Measurements from ENCODE around the gene ANKRD24. TPM values are rescaled to one million over a fixed set of nuclear protein-coding genes. Genes with fewer than 3 reads are reported as not detected.
"Not testable (repeated sequence)": the region's sequence is repeated elsewhere in the genome, so short reads cannot be mapped to it uniquely, and the experiment has no call there.

Gene ANKRD24
- total RNA-seq, 1 donor from 2014 or later, result not detected

DNA sequence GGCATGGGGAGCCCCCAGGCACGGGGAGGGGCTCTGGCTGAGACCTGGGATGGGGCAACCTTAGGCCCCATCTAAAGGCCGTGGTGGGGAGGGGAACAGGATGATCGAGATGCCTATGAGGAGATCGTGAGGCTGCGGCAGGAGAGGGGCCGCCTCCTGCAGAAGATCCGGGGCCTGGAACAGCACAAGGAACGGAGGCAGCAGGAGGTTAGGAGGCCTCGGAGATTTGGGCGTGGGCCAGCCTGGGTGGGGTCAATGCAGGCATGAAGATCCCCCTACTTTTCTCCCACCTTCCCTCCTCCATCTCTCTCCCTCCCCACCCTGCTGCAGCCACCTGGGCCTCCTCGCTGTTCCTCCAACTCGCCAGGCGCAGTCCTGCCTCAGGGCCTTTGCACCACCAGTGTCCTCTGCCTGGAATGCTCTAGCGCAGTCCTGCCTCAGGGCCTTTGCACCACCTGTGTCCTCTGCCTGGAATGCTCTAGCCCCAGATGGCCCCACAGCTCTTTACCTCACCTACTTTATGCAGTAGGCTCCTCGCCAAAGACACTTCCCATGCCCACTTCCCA is 27.8 kb downstream of the ANKRD24 start:
- no peak overlapping the region for H3K27ac ChIP-seq (ENCODE audit: low read depth, low read length)
- H3K9me3 ChIP-seq (ENCODE audit: control insufficient read depth in 3 of 3, low read length in 3 of 3), result no peaks in the 10 kb centered on the region
- H3K4me3 ChIP-seq (ENCODE audit: low read length in 3 of 3), result no peak overlapping the region
- peaks cover 0 to under 1% (median 0%) of the 10 kb centered on the region in 3 donors for H3K4me1 ChIP-seq (ENCODE audit: control insufficient read depth in 3 of 3, insufficient read depth in 3 of 3, low read length in 3 of 3)
- H3K27me3 ChIP-seq (ENCODE audit: control insufficient read depth in 3 of 3, insufficient read depth in 3 of 3, low read length in 3 of 3), result peaks cover 0 to 6% (median 3%) of the 10 kb centered on the region in 3 donors
- H3K9ac ChIP-seq (ENCODE audit: low read depth in 1 of 3, low read length in 3 of 3), result no peak overlapping the region
- H3K36me3 ChIP-seq (ENCODE audit: control insufficient read depth in 3 of 3, insufficient read depth in 3 of 3, low read length in 3 of 3), result no peaks in the 10 kb centered on the region

DNA sequence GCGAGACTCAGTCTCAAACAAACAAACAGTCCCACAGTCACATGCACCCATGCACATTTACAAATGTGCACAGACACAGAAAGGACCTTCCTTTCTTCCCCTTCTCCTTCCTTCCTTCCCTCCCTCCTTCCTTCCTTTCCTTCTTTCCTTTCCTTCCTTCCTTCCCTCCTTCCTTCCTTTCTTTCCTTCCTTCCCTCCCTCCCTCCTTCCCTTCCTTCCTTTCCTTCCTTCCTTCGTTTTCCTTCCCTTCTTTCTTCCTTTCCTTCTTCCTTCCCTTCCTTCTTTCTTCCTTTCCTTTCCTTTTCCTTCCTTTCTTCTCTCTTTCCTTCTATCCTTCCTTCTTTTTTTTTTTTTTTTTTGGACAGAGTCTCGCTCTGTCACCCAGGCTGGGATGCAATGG is 30.6 kb downstream of the ANKRD24 start:
- H3K9ac ChIP-seq (ENCODE audit: low read depth in 1 of 3, low read length in 3 of 3), result no peak overlapping the region
- peaks cover 0 to 6% (median 3%) of the 10 kb centered on the region in 3 donors for H3K27me3 ChIP-seq (ENCODE audit: control insufficient read depth in 3 of 3, insufficient read depth in 3 of 3, low read length in 3 of 3)
- H3K4me3 ChIP-seq (ENCODE audit: low read length in 3 of 3), result no peak overlapping the region
- H3K36me3 ChIP-seq (ENCODE audit: control insufficient read depth in 3 of 3, insufficient read depth in 3 of 3, low read length in 3 of 3), result no peaks in the 10 kb centered on the region
- H3K4me1 ChIP-seq (ENCODE audit: control insufficient read depth in 3 of 3, insufficient read depth in 3 of 3, low read length in 3 of 3), result no peaks in the 10 kb centered on the region
- H3K9me3 ChIP-seq (ENCODE audit: control insufficient read depth in 3 of 3, low read length in 3 of 3), result no peaks in the 10 kb centered on the region
- no peak overlapping the region for H3K27ac ChIP-seq (ENCODE audit: low read depth, low read length)

DNA sequence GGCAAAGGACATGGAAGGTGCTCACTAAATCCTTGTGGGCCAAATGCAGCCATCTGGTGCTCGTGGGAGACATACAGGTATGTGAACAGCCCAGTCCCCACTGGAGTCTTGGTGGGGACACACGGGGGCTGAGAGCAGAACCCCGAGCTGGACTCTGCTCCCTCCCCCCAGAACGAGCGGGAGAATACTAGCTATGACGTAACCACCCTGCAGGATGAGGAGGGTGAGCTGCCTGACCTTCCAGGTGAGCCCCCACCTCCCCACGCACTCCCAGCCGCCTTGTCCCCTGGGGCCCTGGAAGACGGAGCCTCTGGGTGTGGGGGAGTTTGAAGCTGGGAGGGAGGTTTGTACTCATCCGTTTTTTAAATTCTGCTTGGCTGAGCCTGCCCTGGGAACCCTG is 33.3 kb downstream of the ANKRD24 start:
- Histone ChIP-seq H3K4me3 (ENCODE audit: low read length in 3 of 3) (no peak overlapping the region), H3K9me3 (ENCODE audit: control insufficient read depth in 3 of 3, low read length in 3 of 3) (no peaks in the 10 kb centered on the region), H3K9ac (ENCODE audit: low read depth in 1 of 3, low read length in 3 of 3) (no peak overlapping the region), H3K4me1 (ENCODE audit: control insufficient read depth in 3 of 3, insufficient read depth in 3 of 3, low read length in 3 of 3) (no peaks in the 10 kb centered on the region), H3K36me3 (ENCODE audit: control insufficient read depth in 3 of 3, insufficient read depth in 3 of 3, low read length in 3 of 3) (no peaks in the 10 kb centered on the region), H3K27me3 (ENCODE audit: control insufficient read depth in 3 of 3, insufficient read depth in 3 of 3, low read length in 3 of 3) (peaks cover 0 to 17% (median 4%) of the 10 kb centered on the region in 3 donors), H3K27ac (ENCODE audit: low read depth, low read length) (no peak overlapping the region)

DNA sequence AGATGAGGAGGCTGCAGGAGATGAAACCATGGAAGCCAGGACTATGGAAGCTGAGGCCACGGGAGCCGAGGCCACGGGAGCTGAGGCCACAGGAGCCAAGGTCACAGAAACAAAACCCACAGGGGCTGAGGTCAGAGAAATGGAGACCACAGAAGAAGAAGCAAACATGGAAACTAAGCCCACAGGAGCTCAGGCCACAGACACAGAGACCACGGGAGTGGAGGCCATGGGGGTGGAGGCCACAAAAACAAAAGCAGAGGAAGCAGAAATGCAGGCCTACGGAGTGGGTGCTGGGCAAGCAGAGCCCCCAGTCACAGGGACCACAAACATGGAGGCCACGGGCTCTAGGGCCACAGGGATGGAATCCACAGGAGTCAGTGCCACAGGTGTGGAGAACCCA is 34.4 kb downstream of the ANKRD24 start:
- Histone ChIP-seq H3K27me3 (ENCODE audit: control insufficient read depth in 3 of 3, insufficient read depth in 3 of 3, low read length in 3 of 3) (peaks cover 0 to 27% (median 0%) of the 10 kb centered on the region in 3 donors), H3K27ac (ENCODE audit: low read depth, low read length) (no peak overlapping the region), H3K4me3 (ENCODE audit: low read length in 3 of 3) (no peak overlapping the region), H3K9me3 (ENCODE audit: control insufficient read depth in 3 of 3, low read length in 3 of 3) (no peaks in the 10 kb centered on the region), H3K9ac (ENCODE audit: low read depth in 1 of 3, low read length in 3 of 3) (no peak overlapping the region), H3K36me3 (ENCODE audit: control insufficient read depth in 3 of 3, insufficient read depth in 3 of 3, low read length in 3 of 3) (no peaks in the 10 kb centered on the region), H3K4me1 (ENCODE audit: control insufficient read depth in 3 of 3, insufficient read depth in 3 of 3, low read length in 3 of 3) (no peaks in the 10 kb centered on the region)

DNA sequence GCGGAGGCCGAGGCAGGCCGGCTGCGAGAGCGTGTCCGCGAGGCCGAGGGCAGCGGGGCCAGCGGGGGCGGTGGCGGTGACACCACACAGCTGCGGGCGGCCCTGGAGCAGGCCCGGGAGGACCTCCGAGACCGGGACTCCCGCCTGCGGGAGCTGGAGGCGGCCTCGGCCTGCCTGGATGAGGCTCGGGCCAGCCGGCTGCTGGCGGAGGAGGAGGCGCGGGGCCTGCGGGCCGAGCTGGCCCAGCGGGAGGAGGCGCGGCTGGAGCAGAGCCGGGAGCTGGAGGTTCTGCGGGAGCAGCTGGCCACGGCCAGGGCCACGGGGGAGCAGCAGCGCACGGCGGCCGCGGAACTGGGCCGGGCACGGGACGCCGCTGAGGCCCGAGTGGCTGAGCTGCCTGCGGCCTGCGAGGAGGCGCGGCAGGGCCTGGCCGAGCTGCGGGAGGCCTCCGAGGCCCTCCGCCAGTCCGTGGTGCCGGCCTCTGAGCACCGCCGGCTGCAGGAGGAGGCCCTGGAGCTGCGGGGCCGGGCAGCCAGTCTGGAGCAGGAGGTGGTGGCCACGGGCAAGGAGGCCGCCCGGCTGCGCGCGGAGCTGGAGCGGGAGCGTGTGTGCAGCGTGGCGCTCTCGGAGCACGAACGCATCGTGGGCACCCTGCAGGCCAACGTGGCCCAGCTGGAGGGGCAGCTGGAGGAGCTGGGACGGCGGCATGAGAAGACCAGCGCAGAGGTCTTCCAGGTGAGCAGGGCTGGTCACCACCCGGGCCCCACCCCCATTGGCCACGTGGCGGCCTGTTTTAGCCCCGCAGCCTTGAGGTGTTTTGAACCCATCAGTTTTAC is 35.2 kb downstream of the ANKRD24 start:
- H3K36me3 ChIP-seq (ENCODE audit: control insufficient read depth in 3 of 3, insufficient read depth in 3 of 3, low read length in 3 of 3), result no peaks in the 10 kb centered on the region
- no peaks in the 10 kb centered on the region for H3K9me3 ChIP-seq (ENCODE audit: control insufficient read depth in 3 of 3, low read length in 3 of 3)
- no peak overlapping the region for H3K27ac ChIP-seq (ENCODE audit: low read depth, low read length)
- no peaks in the 10 kb centered on the region for H3K4me1 ChIP-seq (ENCODE audit: control insufficient read depth in 3 of 3, insufficient read depth in 3 of 3, low read length in 3 of 3)
- H3K4me3 ChIP-seq (ENCODE audit: low read length in 3 of 3), result no peak overlapping the region
- no peak overlapping the region for H3K9ac ChIP-seq (ENCODE audit: low read depth in 1 of 3, low read length in 3 of 3)
- H3K27me3 ChIP-seq (ENCODE audit: control insufficient read depth in 3 of 3, insufficient read depth in 3 of 3, low read length in 3 of 3), result peaks cover 0 to 31% (median 0%) of the 10 kb centered on the region in 3 donors

DNA sequence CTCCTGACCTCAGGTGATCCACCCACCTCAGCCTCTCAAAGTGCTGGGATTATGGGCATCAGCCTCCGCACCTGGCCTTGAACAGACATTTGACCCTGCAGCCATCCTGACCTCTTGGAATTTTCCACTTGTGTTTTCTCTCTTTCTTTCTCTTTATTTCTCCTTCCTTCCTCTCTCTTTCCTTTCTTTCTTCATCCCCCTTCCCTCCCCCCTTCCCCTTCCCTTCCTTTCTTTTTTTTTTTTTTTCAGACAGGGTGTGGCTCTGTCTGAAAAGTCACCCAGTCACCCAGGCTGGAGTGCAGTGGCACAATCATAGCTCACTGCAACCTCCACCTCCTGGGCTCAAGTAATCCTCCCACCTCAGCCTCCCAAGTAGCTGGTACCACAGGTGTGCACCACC is 36.0 kb downstream of the ANKRD24 start:
- H3K9me3 ChIP-seq (ENCODE audit: control insufficient read depth in 3 of 3, low read length in 3 of 3); H3K4me1 ChIP-seq (ENCODE audit: control insufficient read depth in 3 of 3, insufficient read depth in 3 of 3, low read length in 3 of 3); H3K27ac ChIP-seq (ENCODE audit: low read depth, low read length); H3K4me3 ChIP-seq (ENCODE audit: low read length in 3 of 3); H3K36me3 ChIP-seq (ENCODE audit: control insufficient read depth in 3 of 3, insufficient read depth in 3 of 3, low read length in 3 of 3); H3K9ac ChIP-seq (ENCODE audit: low read depth in 1 of 3, low read length in 3 of 3): not testable (repeated sequence)
- H3K27me3 ChIP-seq (ENCODE audit: control insufficient read depth in 3 of 3, insufficient read depth in 3 of 3, low read length in 3 of 3), result peaks cover 0 to 36% (median 0%) of the 10 kb centered on the region in 3 donors

DNA sequence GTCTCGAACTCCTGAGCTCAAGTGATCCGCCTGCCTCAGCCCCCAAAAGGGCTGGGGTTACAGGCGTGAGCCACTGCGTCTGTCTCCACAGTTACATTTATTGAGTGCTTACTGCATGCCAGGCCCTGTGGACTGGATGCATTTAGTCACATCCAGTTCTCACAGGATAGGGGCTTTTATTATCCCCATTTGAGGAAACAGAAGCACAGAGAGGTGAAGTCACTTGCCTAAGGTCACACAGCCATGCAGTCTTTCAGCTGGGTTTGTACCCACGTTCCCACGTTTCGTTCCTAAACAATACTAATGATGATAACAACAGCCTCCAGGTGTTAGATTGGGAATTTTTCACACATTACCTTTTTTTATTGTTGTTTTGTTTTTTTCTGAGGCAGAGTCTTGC is 37.7 kb downstream of the ANKRD24 start:
- Histone ChIP-seq H3K4me1 (ENCODE audit: control insufficient read depth in 3 of 3, insufficient read depth in 3 of 3, low read length in 3 of 3) (no peaks in the 10 kb centered on the region), H3K9ac (ENCODE audit: low read depth in 1 of 3, low read length in 3 of 3) (no peak overlapping the region), H3K27ac (ENCODE audit: low read depth, low read length) (no peak overlapping the region), H3K36me3 (ENCODE audit: control insufficient read depth in 3 of 3, insufficient read depth in 3 of 3, low read length in 3 of 3) (no peaks in the 10 kb centered on the region), H3K9me3 (ENCODE audit: control insufficient read depth in 3 of 3, low read length in 3 of 3) (no peaks in the 10 kb centered on the region), H3K27me3 (ENCODE audit: control insufficient read depth in 3 of 3, insufficient read depth in 3 of 3, low read length in 3 of 3) (peaks cover 0 to 49% (median 0%) of the 10 kb centered on the region in 3 donors), H3K4me3 (ENCODE audit: low read length in 3 of 3) (no peak overlapping the region)

DNA sequence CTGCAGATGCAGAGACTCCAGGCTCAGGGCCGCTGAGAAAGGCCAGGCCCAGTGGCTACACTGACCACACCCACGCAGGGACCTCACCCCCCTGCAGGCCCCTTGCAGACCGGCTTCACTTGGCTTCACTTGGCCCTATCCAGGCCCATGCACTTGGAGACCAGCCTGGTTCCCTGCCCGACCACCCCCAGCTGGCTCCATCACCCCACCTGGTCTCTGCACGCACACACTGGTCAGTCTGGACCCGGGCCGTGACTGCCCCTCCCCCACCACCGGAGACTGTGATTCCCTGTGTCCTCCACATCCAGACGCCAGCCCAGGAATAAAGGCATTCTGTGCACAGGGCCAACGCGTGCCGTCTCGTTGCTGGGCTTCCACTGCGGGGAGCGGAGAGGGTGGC is 42.0 kb downstream of the ANKRD24 start:
- Histone ChIP-seq H3K4me1 (ENCODE audit: control insufficient read depth in 3 of 3, insufficient read depth in 3 of 3, low read length in 3 of 3) (no peaks in the 10 kb centered on the region), H3K9ac (ENCODE audit: low read depth in 1 of 3, low read length in 3 of 3) (no peak overlapping the region), H3K9me3 (ENCODE audit: control insufficient read depth in 3 of 3, low read length in 3 of 3) (no peaks in the 10 kb centered on the region), H3K27ac (ENCODE audit: low read depth, low read length) (no peak overlapping the region), H3K4me3 (ENCODE audit: low read length in 3 of 3) (no peak overlapping the region), H3K36me3 (ENCODE audit: control insufficient read depth in 3 of 3, insufficient read depth in 3 of 3, low read length in 3 of 3) (no peaks in the 10 kb centered on the region), H3K27me3 (ENCODE audit: control insufficient read depth in 3 of 3, insufficient read depth in 3 of 3, low read length in 3 of 3) (peaks cover 14 to 62% (median 16%) of the 10 kb centered on the region in 3 donors)

DNA sequence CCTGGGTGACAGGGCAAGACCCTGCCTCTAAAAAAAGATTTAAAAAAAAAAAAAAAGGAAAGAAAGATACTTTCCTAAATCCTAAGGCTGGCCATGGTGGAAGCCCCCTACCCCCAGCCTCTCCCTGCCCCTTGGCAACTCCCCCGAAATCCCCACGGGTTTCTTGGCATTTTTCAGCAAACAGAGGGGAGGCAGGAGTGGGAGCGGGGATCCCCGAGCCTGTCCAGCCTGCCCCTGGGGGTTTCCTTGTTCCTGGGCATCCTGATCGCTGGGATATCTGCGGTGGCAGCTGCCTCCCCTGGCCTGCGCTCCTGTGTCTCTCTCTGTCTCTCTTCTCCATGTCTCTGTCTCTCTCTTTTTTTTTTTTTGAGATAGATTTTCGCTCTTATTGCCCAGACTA is 43.4 kb downstream of the ANKRD24 start:
- H3K9me3 ChIP-seq (ENCODE audit: control insufficient read depth in 3 of 3, low read length in 3 of 3), result no peaks in the 10 kb centered on the region
- no peaks in the 10 kb centered on the region for H3K4me1 ChIP-seq (ENCODE audit: control insufficient read depth in 3 of 3, insufficient read depth in 3 of 3, low read length in 3 of 3)
- H3K36me3 ChIP-seq (ENCODE audit: control insufficient read depth in 3 of 3, insufficient read depth in 3 of 3, low read length in 3 of 3), result no peaks in the 10 kb centered on the region
- peaks cover 20 to 62% (median 21%) of the 10 kb centered on the region in 3 donors for H3K27me3 ChIP-seq (ENCODE audit: control insufficient read depth in 3 of 3, insufficient read depth in 3 of 3, low read length in 3 of 3)
- no peak overlapping the region for H3K4me3 ChIP-seq (ENCODE audit: low read length in 3 of 3)
- no peak overlapping the region for H3K27ac ChIP-seq (ENCODE audit: low read depth, low read length)
- no peak overlapping the region for H3K9ac ChIP-seq (ENCODE audit: low read depth in 1 of 3, low read length in 3 of 3)

DNA sequence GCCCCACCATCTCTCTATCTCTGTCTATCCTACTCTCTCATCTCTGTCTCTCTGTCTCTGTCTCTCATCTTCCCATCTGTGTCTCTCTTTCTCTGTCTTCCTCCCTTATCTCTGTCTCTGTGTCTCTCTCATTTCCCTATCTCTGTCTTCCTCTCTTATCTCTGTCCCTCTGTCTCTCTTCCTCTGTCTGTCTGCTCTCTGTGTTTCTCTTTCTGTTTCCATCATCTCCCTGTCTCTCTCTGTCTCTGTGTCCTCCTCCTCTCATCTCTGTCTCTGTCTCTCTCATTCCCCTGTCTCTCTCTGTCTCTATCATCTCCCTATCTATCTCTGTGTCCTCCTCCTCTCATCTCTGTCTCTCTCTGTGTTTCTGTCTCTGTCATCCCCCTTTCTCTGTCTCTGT is 45.3 kb downstream of the ANKRD24 start:
- H3K27me3 ChIP-seq (ENCODE audit: control insufficient read depth in 3 of 3, insufficient read depth in 3 of 3, low read length in 3 of 3), result peaks cover 20 to 49% (median 30%) of the 10 kb centered on the region in 3 donors
- no peak overlapping the region for H3K4me3 ChIP-seq (ENCODE audit: low read length in 3 of 3)
- H3K36me3 ChIP-seq (ENCODE audit: control insufficient read depth in 3 of 3, insufficient read depth in 3 of 3, low read length in 3 of 3), result no peaks in the 10 kb centered on the region
- H3K27ac ChIP-seq (ENCODE audit: low read depth, low read length), result no peak overlapping the region
- H3K9ac ChIP-seq (ENCODE audit: low read depth in 1 of 3, low read length in 3 of 3), result no peak overlapping the region
- H3K4me1 ChIP-seq (ENCODE audit: control insufficient read depth in 3 of 3, insufficient read depth in 3 of 3, low read length in 3 of 3), result no peaks in the 10 kb centered on the region
- no peaks in the 10 kb centered on the region for H3K9me3 ChIP-seq (ENCODE audit: control insufficient read depth in 3 of 3, low read length in 3 of 3)

Measured in skeletal muscle tissue (tissue), 4 donors.